GM19328 (cell line): ENCODE measurements around the gene CCDC197.

Experiments
- ATAC-seq: cut with Tn5 transposase; IDR thresholded peaks from one replicate; pipeline ENCODE4 v1.9.1; 2021; ENCODE audit warnings: mild to moderate bottlenecking, moderate library complexity; ENCODE audit not compliant: unreplicated experiment

The CCDC197 gene

GRCh38 chr14:94022532-94023411 lies 25.7 kb downstream of the CCDC197 start:
- ATAC-seq: no peak

GRCh38 chr14:94024549-94024948 lies 27.4 kb downstream of the CCDC197 start:
- no peak for ATAC-seq

DNA sequence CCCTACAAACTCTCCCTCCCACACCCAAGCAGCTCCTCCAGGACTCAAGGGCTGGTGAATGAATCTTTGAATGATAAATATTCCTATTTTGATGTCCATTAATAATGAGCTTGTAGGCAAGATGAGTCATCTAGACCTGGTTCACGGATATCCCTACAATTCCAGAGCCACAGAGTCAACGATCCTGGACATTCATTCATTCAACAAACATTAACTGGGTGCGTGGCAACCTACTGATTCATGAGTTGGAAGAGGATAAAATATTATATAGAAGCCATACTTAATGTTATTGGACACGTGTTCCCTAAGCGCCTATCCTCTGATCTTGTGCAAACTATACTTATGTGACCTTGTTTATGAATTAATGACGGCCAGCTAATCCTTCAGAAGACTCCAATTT lies 28.6 kb downstream of the CCDC197 start:
- ATAC-seq: no peak

GRCh38 chr14:94026173-94026888 lies 29.2 kb downstream of the CCDC197 start, which contains the start of gene OTUB2:
OTUB2 (plus strand) TSS chr14:94026340; CDS start chr14:94026538, 198 bp downstream.
- peak; percentile 99 for ATAC-seq

GRCh38 chr14:94026889-94027469 lies 29.9 kb downstream of the CCDC197 start:
- no peak for ATAC-seq

- ATAC-seq: no peak
Measured at GRCh38 chr14:94027566-94028449, 30.7 kb downstream of the CCDC197 start.

DNA sequence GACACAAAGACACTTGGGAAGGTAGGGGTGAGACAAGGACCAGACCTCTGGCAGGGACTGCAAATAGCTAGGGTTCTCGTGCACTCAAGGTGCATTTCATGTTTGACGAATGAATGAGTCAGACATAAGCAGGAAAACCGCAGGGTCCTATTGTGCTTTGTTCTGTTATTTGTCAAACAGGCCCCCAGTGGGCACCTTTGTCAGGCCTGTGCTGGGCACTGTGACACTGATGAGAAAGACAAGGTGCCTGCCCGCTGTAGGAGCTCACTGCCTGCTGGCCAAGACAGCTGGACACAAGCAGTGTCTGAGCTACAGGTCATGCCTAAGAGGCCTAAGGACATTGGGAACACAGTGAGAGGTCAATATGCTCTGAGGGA lies 31.3 kb downstream of the CCDC197 start:
- ATAC-seq: no peak

GRCh38 chr14:94029265-94029664 lies 32.2 kb downstream of the CCDC197 start:
- no peak for ATAC-seq

DNA sequence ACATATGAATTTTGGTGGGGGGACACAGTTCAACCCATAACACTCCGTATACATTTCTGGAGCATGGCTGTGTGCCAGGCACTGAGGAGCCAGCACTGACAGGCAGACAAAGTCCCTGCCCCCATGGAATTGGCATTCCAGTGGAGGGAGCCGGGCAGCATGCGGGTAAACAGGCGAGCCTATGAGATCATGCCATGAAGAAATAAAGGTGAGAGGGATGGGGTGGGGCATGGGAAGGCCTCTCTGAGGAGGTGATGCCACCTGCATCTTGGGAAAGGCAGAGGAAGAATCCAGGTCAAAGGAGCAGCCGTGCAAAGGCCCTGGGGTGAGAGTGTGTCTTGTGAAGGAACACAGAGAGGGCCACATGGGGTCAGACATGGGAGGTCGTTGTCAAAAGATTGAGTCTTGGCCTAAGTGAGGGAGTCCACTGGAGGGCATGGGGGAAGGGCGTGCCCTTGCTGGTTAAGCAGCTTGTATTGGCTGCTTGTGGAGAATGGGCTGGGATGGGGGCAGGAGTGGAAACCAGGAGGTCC lies 32.6 kb downstream of the CCDC197 start:
- ATAC-seq: no peak

- no peak for ATAC-seq
Measured at GRCh38 chr14:94030571-94030970, 33.5 kb downstream of the CCDC197 start.

- ATAC-seq: no peak
Measured at GRCh38 chr14:94031161-94031882, 34.2 kb downstream of the CCDC197 start.

DNA sequence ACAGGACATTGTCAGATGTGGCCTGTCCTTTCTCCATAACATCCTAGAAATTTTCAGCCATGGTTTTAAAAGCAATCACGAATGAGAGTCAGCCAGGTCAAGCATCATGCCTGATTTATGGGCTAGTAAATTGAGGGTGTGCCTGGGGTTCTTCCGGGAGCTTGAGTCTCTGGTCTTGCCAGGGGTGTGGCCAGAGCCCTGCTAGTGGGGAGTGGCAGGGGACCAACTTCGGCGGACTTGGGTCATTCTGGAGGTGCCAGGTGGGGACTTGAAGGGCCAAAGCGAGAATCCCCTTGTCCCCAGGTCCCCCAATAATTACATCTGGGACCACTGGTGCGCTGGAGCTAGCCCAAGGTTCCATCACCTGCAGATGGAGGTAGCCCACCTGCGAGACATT lies 34.8 kb downstream of the CCDC197 start:
- no peak for ATAC-seq

GRCh38 chr14:94034886-94035285 lies 37.8 kb downstream of the CCDC197 start:
- no peak for ATAC-seq

GRCh38 chr14:94036313-94037167 lies 39.4 kb downstream of the CCDC197 start:
- ATAC-seq: peak; percentile 88

- ATAC-seq: no peak
Measured at GRCh38 chr14:94037954-94038353, 40.9 kb downstream of the CCDC197 start.

DNA sequence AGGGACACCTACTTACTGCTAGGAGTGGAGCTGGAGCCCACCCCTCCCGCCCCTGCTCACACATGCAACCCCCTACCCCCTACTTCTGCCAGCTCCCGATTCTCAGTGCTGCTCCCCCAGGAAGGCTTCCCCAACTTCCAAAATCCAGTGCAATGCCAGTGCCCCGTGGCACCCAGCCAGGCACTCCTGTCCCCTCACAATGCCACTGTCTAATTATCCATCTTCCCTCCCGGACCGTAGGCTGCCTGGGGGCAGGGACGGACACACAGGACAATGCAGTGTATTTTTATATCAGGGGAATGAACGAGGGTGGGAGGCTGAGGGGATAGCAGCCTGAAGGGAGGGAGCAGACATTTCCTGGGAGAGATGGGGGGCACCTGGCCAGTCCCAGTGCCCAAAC lies 41.4 kb downstream of the CCDC197 start:
- no peak for ATAC-seq

DNA sequence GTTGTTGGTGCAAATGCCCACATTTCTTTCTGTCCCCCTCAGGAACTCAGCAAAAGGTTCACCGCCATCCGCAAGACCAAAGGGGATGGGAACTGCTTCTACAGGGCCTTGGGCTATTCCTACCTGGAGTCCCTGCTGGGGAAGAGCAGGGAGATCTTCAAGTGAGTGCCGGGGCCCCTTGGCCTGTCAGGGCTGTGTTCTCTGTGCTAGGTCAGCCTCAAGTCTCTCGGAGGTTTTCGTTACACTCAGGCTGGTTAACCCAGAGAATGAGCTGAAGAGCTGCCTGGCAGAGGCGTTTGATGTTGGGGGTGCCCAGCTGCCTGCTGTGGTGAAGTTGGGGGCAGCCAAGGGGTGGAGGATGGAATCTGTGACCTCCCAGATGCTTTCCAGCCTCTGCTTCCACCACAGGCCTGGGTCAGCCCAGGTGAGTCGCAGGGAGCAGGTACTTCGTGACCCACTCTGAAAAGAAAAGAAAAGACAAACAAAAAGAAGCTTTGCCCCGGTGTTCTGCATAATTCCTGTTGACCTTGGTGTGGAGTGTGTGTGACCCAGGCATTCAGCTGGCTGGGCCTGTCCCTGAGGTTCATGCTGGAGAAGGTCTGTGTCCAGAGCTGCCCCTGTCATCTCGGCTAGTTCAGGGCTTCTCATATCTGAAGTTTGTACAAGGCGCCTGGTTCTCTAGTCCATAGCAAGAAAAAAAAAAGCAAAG lies 42.0 kb downstream of the CCDC197 start:
- ATAC-seq: no peak

- no peak for ATAC-seq
Measured at GRCh38 chr14:94040247-94040646, 43.1 kb downstream of the CCDC197 start.
